Ovary (tissue), 3 donors: ENCODE results near the gene TBL1Y.

Source experiments
- CTCF ChIP-seq, 3 donors: fragments of 450-650 bp in 2 of 3; fragments of 200-600 bp in 1 of 3; IDR thresholded peaks; one replicate each; pipeline versions ENCODE4 v1.5.1 to v1.8.0; 2016 to 2022; ENCODE audit warnings: antibody characterized with exemption in 3 of 3, mild to moderate bottlenecking in 1 of 3
- EP300 ChIP-seq: sonication (generic); formaldehyde crosslinking; IDR thresholded peaks from one replicate; pipeline ENCODE4 v1.6.1; 2017; ENCODE audit warnings: antibody characterized with exemption
- POLR2A ChIP-seq: fragments of 450-650 bp; IDR thresholded peaks from one replicate; pipeline ENCODE4 v1.6.1; 2017; ENCODE audit warnings: antibody characterized with exemption, mild to moderate bottlenecking, moderate library complexity
- donor health status: DM: no; HTN: no; CAD: no.

- TF ChIP-seq CTCF (IDR thresholded peaks at IDR 0.05) (no peak), POLR2A (no peak), EP300 (no peak)
Observed at GRCh38 chrY:6977783-6978182, 67.3 kb downstream of the TBL1Y start.
